IPS-18c (cell line): ENCODE measurements around the gene LYPLA2.
"Not testable (repeated sequence)": the region's sequence is repeated elsewhere in the genome, so short reads cannot be mapped to it uniquely, and the experiment has no call there.

Experiments
- H3K4me3 ChIP-seq: 2 replicates; pipeline ENCODE4 v1.7.0; 2013; ENCODE audit warnings: low read depth, mild to moderate bottlenecking, low read length, moderate library complexity; ENCODE audit not compliant: insufficient read depth
- H3K9me3 ChIP-seq: one replicate; pipeline ENCODE4 v1.6.1; 2013; ENCODE audit warnings: mild to moderate bottlenecking, low read length, moderate library complexity; ENCODE audit not compliant: control insufficient read depth, insufficient read depth

Gene LYPLA2

GRCh38 chr1:23810818-23811540 lies 20.0 kb downstream of the LYPLA2 start:
- Histone ChIP-seq H3K4me3 (no peak overlapping the region), H3K9me3 (no peaks in the 10 kb centered on the region)

DNA sequence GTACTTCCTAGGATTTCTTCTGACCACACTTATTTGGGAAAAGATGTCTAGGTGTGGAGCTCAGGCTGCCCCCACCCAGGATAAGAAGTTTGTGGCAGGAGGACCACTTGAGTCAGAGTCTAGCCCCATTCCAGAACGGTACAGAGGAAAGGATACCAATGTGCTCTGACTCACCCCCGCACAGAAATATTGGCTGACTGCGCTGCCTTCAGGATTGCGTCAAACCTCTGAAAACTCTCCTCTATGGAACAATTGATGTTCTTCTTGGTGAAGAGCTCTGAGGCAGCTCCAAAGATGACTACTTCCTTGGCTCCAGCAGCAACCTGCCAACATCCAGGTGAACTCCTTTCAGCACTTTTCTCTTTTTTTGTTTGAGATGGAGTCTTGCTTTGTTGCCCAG lies 23.1 kb downstream of the LYPLA2 start:
- H3K4me3 ChIP-seq: no peak overlapping the region
- H3K9me3 ChIP-seq: no peaks in the 10 kb centered on the region

- H3K4me3 ChIP-seq: no peak overlapping the region
Measured at GRCh38 chr1:23816361-23816760, 25.4 kb downstream of the LYPLA2 start.

DNA sequence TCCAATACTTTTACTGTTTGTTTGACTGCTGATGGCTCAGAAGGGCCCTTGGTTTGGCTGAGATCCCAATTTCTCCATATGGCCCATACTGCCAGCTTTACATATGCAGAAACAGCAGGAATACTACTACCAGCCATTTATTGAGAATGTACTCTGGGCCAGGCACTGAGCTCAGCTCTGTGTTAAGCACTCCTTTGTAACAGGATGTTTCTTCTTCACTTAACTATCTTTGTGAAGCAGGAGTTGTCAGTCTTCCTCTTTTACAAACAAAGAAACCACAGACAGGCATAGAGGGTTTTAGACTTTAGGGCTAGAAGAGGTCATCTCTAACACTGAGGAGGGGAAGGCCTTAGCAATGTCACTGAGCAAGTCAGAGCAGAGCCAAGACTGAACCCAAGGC lies 26.0 kb downstream of the LYPLA2 start:
- no peaks in the 10 kb centered on the region for H3K9me3 ChIP-seq
- no peak overlapping the region for H3K4me3 ChIP-seq

More at GRCh38 chr1:23816361-23816760, 25.4 kb downstream of the LYPLA2 start:
- H3K9me3 ChIP-seq: no peaks in the 10 kb centered on the region

DNA sequence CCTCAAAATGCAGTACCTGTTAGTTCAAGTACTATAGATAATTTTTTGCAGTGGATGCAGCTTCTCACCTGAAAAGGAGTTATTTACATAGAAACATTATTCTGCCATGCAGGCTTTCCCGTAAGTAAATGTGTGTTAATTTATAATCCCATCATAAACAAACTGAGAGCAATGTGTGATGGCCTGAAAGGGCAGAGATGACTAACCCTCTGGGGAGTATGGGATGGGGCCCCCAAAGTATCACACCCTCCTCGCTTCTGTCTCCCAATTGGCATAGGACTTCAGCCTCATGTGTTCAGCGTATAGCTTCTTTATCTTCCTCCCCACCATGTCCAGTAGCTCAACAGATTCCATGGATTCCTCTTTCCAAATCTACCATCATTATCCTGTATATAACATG lies 26.7 kb downstream of the LYPLA2 start:
- H3K4me3 ChIP-seq: no peak overlapping the region
- no peaks in the 10 kb centered on the region for H3K9me3 ChIP-seq

GRCh38 chr1:23823767-23824166 lies 32.8 kb downstream of the LYPLA2 start:
- Histone ChIP-seq H3K4me3 (no peak overlapping the region), H3K9me3 (no peaks in the 10 kb centered on the region)

- H3K4me3 ChIP-seq: peak overlapping the region; percentile 83
- no peaks in the 10 kb centered on the region for H3K9me3 ChIP-seq
Measured at GRCh38 chr1:23824711-23825075, 33.7 kb downstream of the LYPLA2 start.

DNA sequence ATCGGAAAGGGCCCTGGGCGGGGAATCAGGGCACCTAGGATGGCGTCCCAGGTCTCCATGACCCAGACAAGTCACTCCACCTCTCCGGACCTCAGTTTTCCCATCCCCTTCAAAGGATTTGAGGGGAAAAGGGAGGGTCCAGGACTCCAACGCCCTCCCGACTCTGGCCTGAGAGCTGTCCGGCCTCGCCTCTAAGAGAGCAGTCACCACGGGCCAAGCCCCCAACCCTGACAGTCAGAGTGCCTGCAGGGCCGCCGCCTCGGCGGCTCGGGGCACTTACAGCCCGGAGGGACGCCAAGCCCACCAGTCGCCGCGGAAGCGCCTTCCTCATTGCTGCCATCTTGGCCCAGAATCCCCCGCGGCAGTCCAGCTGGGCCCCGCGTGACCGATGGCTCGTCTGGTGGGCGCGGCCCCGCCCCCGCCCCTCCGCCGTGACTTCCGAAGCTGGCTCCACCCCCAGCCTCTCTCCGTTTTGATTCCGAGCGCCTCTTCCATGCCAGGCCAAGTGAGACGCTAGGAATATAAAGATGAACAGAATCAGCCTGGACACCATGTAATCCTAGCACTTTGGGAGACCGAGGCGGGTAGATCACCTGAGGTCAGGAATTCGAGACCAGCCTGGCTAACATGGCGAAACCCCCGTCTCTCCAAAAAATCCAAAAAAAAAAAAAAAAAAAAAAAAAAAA lies 34.3 kb downstream of the LYPLA2 start, which contains the start of gene HMGCL:
TSS of gene HMGCL (minus strand) at position 354 of the 686 bp plus-strand sequence. CDS start at position 340, 14 bp downstream.
- no peaks in the 10 kb centered on the region for H3K9me3 ChIP-seq

DNA sequence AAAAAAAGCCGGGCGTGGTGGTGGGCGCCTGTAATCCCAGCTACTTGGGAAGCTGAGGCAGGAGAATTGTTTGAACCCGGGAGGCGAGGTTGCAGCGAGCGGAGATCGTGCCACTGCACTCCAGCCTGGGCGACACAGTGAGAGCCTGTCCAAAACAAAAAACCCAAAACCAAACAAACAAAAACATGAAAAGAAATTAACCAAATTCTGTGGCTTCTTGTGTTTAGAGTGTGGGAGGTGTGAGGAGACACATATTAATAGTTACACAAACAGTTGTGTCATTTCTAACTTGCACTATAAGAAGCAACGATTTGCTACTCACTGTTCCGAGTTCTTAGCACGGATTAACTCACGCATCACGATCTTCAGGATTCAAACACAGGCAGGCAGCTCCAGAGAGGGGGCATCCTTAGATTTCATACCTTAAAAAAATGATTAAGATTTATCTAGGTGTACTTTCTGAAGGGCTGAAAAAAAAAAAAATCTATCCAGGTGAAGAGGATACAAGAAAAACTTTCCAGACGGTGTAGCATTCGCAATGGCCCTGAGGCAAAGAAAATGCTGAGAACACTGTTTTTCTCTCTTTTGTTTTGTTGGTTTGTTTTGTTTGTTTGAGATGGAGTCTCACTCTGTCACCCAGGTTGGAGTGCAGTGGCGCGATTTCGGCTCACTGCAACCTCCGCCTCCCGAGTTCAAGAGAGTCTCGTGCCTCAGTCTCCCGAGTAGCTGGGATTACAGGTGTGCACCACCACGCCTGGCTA lies 35.0 kb downstream of the LYPLA2 start:
- Histone ChIP-seq H3K9me3 (no peaks in the 10 kb centered on the region), H3K4me3 (peak overlapping the region; percentile 25; the same call in 1 of the 2 replicates)

More for the DNA sequence above, 34.3 kb downstream of the LYPLA2 start, which contains the start of gene HMGCL:
- peak within 1 kb of the TSS; percentile 83 for H3K4me3 ChIP-seq

- H3K4me3 ChIP-seq, H3K9me3 ChIP-seq: not testable (repeated sequence)
Measured at GRCh38 chr1:23826590-23826989, 35.6 kb downstream of the LYPLA2 start.

GRCh38 chr1:23827717-23828116 lies 36.8 kb downstream of the LYPLA2 start:
- Histone ChIP-seq H3K9me3 (no peaks in the 10 kb centered on the region), H3K4me3 (no peak overlapping the region)

DNA sequence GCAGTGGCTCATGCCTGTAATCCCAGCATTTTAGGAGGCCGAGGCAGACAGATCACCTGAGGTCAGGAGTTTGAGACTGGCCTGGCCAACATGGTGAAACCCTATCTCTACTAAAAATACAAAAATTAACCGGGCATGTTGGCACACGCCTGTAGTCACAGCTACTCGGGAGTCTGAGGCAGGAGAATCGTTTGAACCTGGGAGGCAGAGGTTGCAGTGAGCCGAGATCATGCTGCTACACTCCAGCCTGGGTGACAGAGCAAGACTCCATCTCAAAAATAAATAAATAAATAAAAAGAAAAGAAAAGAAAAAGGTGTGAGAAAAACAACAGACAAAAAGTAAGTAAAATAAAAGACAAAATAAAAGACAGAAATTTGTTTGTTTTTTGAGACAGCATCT lies 43.2 kb downstream of the LYPLA2 start:
- not testable (repeated sequence) for H3K9me3 ChIP-seq

DNA sequence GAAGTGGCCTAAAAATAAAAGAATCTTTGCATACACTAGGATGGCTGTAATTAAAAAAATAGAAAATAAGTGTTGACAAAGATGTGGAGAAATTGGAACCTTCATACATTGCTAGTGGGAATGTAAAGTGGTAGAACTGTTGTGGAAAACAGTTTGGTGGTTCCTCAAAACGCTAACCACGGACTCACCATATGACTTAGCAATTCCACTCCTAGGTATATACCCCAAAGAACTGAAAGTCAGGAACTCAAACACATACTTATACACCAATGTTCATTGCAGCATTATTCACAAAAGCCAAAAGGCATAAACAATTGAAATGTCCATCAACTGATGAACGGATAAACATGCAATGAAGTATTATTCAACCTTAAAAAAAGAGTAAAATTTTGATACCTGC lies 45.1 kb downstream of the LYPLA2 start:
- no peaks in the 10 kb centered on the region for H3K9me3 ChIP-seq
- H3K4me3 ChIP-seq: no peak overlapping the region

More for the DNA sequence above, 43.2 kb downstream of the LYPLA2 start:
- H3K4me3 ChIP-seq: not testable (repeated sequence)

GRCh38 chr1:23837908-23838307 lies 47.0 kb downstream of the LYPLA2 start:
- Histone ChIP-seq H3K9me3 (no peaks in the 10 kb centered on the region), H3K4me3 (peak overlapping the region; percentile 51)

DNA sequence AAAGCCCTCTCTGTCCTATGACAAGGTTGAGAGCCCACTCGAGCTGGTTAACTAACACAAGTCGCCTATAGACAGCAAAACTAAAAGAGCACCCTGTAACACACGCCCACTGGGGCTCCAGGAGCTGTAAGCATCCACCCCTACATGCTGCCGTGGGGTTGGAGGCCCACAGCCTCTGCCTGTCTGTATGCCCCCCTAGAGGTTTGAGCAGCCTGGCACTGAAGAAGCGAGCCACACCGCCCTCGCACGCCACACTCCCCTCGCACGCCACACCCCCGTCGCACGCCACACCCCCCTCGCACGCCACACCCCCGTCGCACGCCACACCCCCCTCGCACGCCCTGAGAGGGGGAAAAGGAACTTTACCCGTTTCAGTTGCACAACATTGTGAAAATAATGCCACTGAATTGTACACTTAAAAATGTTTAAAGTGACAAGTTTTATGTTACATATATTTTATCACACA lies 47.5 kb downstream of the LYPLA2 start:
- H3K4me3 ChIP-seq: peak overlapping the region; percentile 51; the same call in 1 of the 2 replicates

DNA sequence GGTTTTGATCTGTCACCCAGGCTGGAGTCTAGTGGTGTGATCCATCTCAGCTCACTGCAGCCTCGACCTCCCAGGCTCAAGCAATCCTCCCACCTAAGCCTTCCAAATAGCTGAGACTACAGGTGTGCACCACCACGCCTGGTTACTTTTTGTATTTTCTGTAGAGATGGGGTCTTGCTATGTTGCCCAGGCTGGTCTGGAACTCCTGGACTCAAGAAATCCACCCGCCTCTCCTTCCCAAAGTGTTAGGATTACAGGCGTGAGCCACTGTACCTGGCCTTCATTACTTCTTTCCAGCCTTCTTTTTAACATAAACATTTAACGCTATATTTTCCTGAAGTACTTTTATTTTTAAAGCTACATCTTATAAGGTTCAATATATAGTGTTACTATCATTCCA lies 52.7 kb downstream of the LYPLA2 start:
- Histone ChIP-seq H3K9me3 (peaks cover 2% of the 10 kb centered on the region), H3K4me3 (no peak overlapping the region)

More for the DNA sequence above, 47.5 kb downstream of the LYPLA2 start:
- no peaks in the 10 kb centered on the region for H3K9me3 ChIP-seq
